ENCODE measurements around the gene CLVS2. TPM values are rescaled to one million over a fixed set of nuclear protein-coding genes. Genes with fewer than 3 reads are reported as not detected.

CLVS2 gene, protein sequence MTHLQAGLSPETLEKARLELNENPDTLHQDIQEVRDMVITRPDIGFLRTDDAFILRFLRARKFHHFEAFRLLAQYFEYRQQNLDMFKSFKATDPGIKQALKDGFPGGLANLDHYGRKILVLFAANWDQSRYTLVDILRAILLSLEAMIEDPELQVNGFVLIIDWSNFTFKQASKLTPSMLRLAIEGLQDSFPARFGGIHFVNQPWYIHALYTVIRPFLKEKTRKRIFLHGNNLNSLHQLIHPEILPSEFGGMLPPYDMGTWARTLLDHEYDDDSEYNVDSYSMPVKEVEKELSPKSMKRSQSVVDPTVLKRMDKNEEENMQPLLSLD
- 0.10 TPM for total RNA-seq

DNA sequence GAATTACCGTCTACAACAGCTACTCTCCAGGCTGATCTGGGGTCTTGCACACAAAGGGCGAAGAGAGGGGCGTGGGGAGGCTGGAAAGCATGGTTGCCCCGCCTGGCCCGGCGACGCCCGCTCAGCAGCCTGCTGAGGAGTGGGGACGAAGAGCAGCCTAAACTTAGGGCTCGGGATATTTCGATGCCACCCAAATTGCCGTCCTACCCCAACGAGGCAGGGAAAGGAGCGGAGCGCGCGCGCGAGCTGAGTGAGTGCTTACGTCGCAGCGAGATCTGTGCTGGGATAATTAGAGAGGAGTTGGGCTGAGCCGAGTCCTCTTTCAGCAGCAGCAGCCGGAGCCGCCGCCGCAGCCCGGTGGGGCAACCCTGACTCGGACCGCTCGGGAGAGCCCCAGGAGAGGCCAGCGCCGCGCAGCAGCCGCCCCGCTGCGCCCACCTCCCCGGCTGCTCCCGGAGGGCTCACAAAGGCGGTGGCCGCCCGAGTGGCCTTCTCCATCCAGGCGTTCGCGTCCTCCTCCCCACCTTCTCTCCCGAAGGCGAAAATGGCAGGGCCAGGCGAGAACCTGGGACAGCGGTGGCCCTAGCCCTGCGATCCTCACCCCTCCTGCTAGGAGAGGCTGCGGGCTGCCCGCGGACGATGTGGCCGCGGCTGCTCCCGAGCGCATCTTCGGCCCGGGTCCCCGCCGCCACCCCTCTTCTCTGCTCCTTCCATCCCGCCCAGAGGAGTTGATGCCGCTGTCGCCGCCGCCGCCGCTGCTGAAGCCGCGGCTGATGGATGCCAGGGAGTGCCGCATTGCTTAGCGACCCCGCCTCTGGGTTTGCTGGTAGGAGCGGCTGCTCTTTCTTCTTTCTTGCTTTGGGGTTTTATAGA lies at the start of gene CLVS2:
CLVS2 (plus strand) TSS at position 315 of the 873 bp plus-strand sequence. CDS start 1,543 bp downstream, outside the sequence.
- DNase-seq = no peak

DNA sequence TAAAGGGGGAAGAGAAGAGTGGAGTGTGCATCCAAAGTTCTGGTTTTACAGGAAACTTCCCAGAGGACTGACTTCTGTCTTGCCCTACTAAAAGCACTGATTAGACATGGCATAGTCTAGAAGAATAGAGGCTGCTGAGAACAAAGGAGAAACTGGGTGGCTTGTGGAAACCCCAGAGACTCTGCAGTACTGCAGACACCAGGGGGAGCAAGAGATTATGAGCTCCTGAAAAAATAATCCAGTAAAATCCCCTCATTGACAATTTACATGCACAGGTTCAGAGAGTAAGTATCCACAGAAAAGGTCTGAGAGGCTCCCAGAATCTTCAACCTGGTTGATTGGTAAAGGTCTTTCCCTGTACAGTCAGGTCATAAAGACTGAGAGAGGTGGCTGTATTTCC lies 48.7 kb upstream of the CLVS2 start:
- no peak for DNase-seq

DNA sequence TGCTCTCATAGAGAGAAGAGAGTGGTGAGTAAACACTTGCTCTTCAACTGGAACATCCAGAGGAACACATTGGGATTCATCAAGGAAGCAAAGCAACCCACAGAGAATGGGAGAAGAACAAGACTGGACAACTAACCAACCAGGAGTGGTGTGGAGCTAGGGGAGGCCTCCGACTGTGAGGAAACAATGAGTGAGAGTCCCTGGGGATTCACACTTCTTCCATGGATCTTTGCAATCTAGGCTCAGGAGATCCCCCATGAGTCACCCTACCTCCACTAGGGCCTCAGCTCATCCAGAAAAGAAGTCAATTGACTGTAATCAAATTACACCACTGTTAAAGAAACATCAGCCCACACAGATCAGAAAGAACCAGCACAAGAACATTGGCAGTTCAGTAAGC lies 42.3 kb upstream of the CLVS2 start:
- no peak for DNase-seq

DNA sequence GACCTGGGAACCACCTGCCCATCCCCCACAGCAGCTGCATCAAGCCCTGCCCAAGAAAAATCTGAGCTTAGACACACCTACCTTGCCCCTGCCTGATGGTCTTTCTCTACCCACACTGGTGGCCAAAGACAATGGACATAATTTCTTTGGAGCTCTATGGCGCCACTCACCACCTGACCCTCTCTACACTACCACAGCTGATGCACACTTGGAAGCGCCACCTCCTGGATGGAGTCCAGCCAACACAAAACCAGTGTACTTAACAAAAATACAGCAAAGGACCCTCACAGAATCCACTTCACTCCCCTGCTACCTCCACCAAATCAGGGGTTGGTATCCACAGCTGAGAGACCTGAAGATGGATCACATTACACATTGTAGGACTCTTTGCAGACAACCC lies 39.7 kb upstream of the CLVS2 start:
- no peak for DNase-seq

DNA sequence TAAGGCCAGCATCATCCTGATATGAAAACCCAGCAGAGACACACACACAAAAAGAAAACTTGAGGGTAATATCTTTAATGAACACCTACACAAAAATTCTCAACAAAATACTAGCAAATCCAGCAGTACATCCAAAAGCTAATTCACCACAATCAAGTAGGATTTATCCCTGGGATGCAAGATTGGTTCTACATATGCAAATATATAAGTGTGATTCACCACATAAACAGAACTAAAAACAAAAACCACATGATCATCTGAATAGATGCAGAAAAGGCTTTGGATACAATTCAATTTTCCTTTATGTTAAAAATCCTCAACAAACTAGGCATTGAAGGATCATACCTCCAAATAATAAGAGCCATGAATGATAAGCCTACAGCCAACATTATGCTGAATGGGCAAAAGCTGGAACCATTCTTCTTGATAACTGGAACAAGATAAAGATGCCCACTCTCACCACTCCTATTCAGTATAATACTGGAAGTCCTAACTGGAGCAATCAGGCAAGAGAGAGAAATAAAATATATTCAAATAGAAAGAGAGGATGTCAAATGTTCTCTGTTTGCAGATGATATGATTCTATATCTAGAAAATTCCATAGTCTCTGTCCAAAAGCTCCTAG lies 33.9 kb upstream of the CLVS2 start:
- no peak for DNase-seq

DNA sequence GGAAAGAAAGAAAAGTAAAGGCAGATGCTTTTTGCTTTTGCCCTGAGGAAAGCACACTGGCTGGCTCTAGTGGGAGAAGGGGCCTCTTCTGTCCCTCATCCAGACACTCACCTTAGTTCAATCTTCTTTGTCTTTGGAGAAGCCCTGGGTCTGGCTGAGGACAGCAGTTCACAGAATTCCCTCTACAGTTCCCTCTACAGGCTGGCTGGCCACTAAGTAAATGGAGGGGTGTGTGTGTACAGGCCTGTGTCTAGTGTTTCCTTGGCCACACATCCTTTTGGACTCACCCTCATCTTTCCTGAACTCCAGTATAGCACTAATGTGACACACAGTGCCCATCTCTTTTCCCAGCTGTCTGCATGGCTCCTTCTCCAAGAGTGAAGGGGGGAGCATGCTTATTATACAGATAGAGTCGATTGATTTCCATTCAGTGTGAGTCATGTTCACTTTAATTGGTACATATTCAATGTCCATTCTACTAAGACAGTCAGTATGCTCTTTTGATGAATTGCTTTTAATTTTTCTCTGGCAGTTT lies 26.0 kb upstream of the CLVS2 start:
- no peak for DNase-seq

DNA sequence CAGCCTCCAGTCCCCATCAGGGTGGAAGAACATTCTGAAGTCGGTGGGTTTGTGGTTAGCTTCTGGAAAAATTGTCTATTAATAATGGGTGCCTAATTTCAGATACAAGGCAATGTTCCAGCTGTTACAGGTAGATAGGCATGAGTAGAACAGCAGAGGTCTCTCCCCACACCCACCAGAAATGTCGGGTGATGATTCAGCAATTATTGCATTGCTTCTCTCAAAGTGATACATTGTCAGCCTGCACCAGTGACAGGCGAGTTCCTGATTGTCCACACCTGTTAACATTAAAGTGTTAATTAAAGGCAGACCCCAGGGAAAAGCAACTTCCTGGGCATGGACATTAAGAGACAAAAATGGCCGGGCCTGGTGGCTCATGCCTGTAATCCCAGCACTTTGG lies 18.9 kb upstream of the CLVS2 start:
- no peak for DNase-seq

DNA sequence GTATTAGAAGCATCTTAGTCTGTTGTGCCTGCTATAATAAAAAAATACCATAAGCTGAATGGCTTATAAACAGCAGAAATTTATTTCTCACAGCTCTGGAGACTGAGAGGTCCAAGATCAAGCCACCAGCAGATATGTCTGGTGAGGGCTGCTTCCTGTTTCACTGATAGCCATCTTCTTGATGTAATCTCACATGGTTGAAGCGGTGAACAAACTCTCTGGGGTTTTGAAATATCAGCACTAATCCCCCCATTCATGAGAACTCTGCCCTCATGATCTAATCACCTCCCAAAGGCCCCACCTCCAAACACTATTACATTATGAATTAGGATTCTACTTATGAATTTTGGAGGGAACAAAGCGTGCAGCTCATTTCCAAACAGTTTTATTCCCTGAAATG lies 11.6 kb upstream of the CLVS2 start:
- DNase-seq = no peak

DNA sequence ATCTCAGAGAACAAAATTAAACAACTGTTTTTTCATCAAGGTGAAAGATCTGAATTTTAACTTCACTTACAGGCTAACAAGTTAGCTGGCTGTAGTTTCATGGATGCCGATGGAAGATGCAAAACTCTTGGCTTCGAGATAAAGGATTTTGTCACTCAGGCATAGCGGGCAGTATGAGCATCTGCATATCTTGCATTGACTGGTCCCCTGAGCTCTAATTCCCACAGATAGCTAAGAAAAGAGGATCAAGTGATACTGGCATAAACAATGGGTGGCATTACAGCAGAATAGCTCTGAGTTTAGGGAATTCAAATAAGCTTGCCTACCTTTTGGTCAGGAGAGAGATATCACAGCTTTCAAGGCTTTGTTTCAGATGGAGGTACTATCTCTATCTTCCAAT lies 1.8 kb upstream of the CLVS2 start:
- no peak for DNase-seq

DNA sequence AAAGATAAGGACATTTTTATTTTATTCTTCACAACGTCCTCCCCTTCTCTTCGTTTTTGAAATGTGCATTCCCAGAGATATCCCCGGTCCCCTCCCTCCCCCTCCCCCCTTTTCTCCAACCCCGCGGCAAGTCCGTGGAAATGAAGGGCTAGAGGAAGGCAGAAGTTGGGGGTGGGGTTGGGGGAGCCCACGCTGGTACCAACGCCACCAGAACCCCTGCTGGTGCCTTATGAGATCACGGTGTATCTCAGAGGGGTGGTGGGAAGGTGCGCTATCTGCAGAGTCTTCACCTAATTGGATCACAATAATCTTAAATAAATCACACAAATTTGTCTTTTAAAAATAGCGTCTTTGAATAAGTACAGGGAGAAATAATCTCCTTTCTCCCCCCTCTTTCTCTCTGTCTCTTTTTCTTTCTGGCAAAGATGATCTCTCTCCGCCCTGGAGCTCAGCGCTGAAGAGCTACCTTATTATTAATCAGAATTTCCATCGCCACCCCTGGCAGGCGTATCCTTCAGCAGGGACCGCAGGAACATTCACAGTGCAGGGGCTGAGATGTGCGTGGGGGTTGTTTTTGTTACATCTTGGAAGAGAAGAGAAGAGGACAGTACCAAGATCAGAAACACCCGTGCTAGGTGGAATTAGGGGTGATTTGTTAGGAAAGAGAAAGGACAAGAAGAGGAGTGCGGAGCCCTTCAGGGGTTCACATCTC lies 915 bp downstream of the CLVS2 start:
- DNase-seq = no peak

DNA sequence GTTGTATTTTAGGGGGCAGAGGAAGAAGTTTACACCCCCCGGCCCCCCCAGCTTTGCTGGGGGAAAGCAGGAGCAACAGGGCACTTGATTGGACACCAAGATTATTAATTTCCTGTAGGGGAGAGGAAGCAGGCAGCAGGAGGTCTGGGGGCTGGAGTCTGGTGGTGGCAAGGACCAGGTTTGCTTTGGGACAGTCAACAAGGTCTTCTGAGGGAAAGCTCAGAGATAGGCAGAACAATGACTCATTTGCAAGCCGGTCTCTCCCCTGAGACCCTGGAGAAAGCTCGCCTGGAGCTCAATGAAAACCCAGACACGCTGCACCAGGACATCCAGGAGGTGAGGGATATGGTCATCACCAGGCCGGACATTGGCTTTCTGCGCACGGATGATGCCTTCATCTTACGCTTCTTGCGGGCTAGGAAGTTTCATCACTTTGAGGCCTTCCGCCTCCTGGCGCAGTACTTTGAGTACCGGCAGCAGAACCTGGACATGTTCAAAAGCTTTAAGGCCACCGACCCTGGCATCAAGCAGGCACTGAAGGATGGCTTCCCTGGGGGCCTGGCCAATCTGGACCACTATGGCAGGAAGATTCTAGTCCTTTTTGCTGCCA lies 1.6 kb downstream of the CLVS2 start:
- DNase-seq = no peak

DNA sequence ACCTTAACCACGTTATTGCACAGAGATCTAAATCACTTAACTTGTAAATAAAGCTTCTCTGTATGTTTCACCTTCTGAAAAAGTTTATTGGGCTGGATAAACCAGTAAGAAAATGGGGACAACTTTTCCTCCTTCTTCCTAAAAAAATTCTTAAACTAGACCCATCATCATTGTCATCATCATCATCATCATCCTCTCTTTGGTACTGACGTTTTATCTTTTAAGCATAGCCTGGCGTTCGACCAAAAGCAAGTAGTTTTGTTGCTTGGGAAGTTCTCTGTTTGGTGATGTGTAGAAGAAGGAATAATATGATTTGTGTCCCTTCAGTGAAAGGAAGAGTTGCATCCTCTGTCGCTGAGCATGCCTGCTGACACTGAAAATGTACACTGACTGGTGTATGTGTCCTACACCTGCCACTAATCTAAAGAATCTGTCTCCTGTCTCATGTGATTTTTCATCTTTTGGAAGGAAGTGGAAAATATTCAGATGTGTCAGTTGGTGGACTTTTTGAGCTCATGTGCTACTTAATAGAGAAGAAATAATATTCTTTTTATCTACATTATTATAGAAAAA lies 2.5 kb downstream of the CLVS2 start:
- DNase-seq = no peak

DNA sequence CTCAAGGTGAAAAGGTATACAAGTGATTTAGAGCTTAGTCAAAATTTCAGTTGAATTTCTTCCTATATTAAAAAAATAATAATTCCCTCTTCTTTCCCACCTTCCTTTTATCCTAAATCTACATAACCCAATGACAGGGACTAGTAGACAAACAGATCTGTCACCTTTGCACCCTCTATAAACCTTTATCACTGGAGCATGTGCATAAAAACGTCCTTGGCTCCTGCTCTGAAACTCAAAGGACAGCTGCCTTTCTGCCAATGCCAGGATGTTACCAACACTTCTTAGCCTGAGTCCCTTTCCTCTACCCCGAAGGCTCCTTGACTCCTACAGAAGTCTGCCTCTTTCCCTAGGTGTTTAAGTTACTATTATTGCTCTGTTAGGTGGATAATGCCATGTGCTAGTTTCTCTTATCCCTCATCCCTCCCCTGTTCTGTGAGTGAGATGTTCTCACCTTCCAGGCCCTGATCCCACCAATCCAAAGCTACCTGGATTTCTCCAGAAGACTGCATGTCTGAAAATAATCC lies 4.3 kb downstream of the CLVS2 start:
- no peak for DNase-seq

DNA sequence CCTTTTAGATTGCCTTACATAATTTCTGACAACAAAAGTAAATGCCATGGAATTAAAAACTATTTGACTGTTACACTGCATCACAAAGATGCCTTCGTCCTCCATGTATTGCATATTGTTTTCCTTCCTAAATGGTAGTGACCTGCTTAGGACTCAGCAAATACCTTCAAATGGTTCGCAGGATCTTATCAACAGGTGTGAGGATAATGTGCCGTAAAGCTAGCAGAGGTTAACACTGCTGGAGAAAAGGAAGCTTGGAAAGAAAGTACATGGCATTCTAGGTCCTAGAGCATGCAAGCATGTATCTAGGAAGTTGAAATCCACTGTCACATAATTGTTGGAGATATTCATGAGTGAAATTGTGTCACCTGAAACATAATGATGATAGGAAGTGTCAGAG lies 5.5 kb downstream of the CLVS2 start:
- DNase-seq = no peak

DNA sequence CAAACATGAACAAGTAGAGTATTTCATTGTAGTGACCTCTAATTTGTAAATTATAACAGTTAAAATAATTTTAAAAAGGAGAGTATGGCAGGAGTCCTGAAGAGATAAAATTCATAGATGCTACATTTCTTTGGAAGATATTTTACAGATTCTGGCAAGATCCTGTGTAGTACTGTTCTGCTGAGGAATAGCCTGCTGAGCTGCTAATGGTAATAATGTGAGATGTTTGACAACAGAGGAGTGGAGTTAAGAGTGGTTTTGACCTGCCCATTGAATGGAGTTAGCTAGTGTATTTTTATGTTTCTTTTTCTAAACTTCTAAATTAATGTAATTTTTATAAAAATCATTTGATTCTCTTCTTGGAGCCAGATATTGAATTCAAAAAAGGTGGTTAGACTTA lies 11.8 kb downstream of the CLVS2 start:
- no peak for DNase-seq

DNA sequence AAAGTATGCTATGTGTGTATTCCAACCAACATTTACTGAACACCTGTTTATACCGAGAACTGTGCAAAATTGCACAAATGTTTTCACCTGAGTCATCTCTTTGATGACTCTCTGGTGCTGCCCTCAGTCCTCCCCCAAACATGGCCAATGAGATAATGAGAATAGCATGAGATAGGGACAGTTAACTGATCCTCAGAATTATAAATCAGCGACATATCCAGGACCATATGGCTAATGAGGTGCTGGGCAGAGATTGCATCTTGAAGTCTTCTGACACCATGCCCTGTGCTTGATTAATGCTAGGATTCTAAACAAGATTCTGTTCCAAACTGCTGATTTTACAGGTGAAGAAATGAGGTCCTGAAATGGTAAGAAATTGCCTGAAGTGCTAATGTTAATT lies 13.0 kb downstream of the CLVS2 start:
- DNase-seq = no peak

DNA sequence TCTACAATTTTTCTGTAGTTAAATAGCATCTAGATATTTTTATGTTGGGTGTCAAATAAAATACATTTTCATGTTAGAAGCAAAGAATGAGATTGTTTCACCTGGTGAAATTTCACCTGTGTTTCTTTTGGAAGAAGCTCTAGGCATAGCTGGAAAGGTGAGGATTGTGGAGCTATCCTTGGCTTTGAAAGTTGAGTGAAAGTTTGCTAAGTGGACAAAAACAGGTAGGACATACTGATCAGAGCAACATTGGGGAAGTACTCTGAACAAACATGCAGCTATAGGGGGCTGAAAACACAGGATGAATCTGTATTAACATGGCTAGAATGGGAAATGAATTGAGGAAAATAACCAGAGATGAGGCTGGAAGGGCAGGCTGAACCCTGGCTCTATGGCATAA lies 18.8 kb downstream of the CLVS2 start:
- no peak for DNase-seq

DNA sequence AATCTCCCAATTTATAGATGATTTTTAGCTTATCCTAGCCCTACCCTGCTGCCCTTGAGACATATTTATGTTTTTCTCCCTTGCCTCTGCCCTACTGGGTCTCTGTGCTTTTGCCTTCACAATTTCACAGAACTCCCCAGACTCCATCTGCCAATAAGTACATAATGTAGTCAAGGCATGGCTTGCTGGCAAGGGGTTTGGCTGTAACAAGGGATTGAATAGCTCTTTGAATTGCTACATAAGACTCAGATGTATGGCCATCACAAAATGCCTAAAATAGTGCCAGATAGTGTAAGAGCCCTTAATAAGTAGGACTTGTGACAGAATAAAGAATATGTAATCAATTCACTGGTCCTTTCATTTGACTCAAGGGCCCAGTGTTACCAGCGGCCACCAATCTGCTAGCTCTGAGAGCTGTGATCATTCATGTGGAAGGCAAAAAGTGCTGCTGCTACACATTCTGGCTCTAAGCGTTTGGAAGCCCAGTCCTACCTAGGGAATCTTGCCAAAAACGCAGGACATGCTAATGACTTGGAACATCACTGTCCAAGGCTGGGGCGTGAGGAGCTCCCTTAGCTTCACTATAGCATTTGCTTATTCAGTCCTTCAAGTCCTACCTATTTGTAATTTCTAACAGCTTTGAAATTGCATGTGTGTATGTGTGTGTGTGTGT lies 20.5 kb downstream of the CLVS2 start:
- no peak for DNase-seq

DNA sequence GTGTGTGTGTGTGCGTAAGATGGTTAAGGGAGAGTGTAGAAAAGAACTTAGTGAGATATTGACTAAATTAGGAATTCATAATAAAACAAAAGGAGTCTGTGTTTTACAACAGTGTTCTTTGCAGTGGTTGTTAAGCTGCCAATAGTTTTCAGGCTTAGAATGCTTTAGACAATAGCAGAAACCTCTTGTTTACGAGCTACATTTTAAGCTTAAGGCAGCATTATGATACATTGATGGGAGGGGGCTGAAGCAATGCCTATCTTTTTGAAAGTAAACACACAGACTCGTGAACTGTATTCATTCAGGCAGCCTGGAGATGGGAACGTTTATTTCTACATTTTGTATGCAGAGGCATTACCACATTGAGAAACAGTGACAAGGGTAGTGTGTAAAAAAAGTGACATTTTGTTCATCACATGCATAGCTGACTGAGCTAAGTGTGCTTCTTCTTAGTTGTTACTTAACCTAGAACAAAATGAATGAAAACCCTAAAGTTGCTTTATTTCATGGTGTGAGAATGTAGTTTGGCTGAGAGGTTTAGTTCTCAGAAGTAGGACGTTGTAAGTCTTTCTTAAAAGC lies 21.2 kb downstream of the CLVS2 start:
- no peak for DNase-seq

DNA sequence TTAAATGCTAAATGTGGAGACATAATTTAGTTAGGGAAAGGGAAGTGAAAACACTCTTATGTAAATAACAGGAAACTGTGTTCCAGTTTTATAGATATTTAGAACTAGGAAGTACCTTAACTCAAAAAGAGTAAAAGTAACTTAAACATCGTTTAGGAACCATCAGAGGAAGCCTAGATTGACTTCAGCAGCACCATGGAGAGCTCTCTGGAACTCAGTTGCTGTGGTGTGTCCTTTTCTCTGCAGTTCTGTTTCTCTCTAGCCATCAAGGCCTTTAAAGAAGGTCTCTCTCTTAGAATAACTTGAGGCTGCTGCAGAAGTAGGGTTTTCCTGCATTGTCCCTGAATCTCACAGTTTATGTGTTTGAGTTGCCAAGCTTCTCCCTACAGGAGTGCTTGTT lies 26.9 kb downstream of the CLVS2 start:
- DNase-seq = no peak
